WTC11 (cell line): ENCODE data around the gene ABRAXAS1. TPM values are rescaled to one million over a fixed set of nuclear protein-coding genes. Genes with fewer than 3 reads are reported as not detected.

ENCODE experiments used
- ATAC-seq: fragments of 200-7000 bp; cut with Tn5 transposase; 2 replicates; pipeline ENCODE4 v1.10.0; 2021; ENCODE audit warnings: mild to moderate bottlenecking, moderate library complexity
- CTCF ChIA-PET: fragments of 300-600 bp; sonication (Branson Sonifier 250); formaldehyde crosslinking; loops from one replicate; lab custom pipeline; 2021; ENCODE audit warnings: antibody characterized with exemption; lab: Charles Lee
- POLR2A ChIA-PET: fragments of 350-600 bp; sonication (Branson Sonifier 250); formaldehyde crosslinking; loops from one replicate; lab custom pipeline; 2021; ENCODE audit warnings: antibody characterized with exemption; lab: Charles Lee
- DNase-seq: peaks from one replicate; pipeline ENCODE4 v3.0.0; 2021; ENCODE audit warnings: low spot score
- H3K27ac Mint-ChIP-seq: 2 replicates; pipeline ENCODE4 v1.8.0; 2021; ENCODE audit warnings: mixed read lengths
- H3K27me3 Mint-ChIP-seq: 2 replicates; pipeline ENCODE4 v1.8.0; 2021; ENCODE audit warnings: low read depth, mild to moderate bottlenecking, moderate library complexity, mixed read lengths
- H3K36me3 Mint-ChIP-seq: 2 replicates; pipeline ENCODE4 v1.8.0; 2021; ENCODE audit warnings: mixed read lengths
- H3K4me1 Mint-ChIP-seq: 2 replicates; pipeline ENCODE4 v1.8.0; 2022; ENCODE audit warnings: mixed read lengths
- H3K4me3 Mint-ChIP-seq: 2 replicates; pipeline ENCODE4 v1.8.0; 2021; ENCODE audit warnings: mild to moderate bottlenecking, moderate library complexity, mixed read lengths
- H3K9me3 Mint-ChIP-seq: 2 replicates; pipeline ENCODE4 v1.8.0; 2021; ENCODE audit warnings: mixed read lengths
- ATF1 ChIP-seq: sonication (generic); formaldehyde crosslinking; IDR thresholded peaks from 2 replicates; pipeline ENCODE4 v1.8.1; 2023; ENCODE audit warnings: mild to moderate bottlenecking, moderate library complexity, missing genetic modification reagents
- CREB1 ChIP-seq: sonication (generic); formaldehyde crosslinking; IDR thresholded peaks from 2 replicates; pipeline ENCODE4 v1.8.0; 2023; ENCODE audit warnings: mild to moderate bottlenecking, missing genetic modification reagents
- ELF4 ChIP-seq: sonication (generic); formaldehyde crosslinking; IDR thresholded peaks from 2 replicates; pipeline ENCODE4 v1.8.1; 2022; ENCODE audit warnings: low read depth, mild to moderate bottlenecking, moderate library complexity, missing genetic modification reagents
- FOXK1 ChIP-seq: sonication (generic); formaldehyde crosslinking; IDR thresholded peaks from 2 replicates; pipeline ENCODE4 v1.8.0; 2022; ENCODE audit warnings: mild to moderate bottlenecking, moderate library complexity, missing genetic modification reagents
- FOXP1 ChIP-seq: sonication (generic); formaldehyde crosslinking; IDR thresholded peaks from 2 replicates; pipeline ENCODE4 v1.8.0; 2022; ENCODE audit warnings: missing genetic modification reagents, mild to moderate bottlenecking, moderate library complexity, borderline replicate concordance
- HMGA2 ChIP-seq: fragments of 250-450 bp; sonication (Bioruptor Pico); IDR thresholded peaks from 2 replicates; pipeline ENCODE4 v1.4.0; 2021; ENCODE audit warnings: mild to moderate bottlenecking, moderate library complexity
- IRF2 ChIP-seq: sonication (generic); formaldehyde crosslinking; IDR thresholded peaks from 2 replicates; pipeline ENCODE4 v1.8.0; 2022; ENCODE audit warnings: low read depth, missing genetic modification reagents, borderline replicate concordance
- NFATC4 ChIP-seq: fragments of 250-450 bp; sonication (Bioruptor Pico); IDR thresholded peaks from 2 replicates; pipeline ENCODE4 v1.9.0; 2021; ENCODE audit warnings: mild to moderate bottlenecking
- NR1H2 ChIP-seq: sonication (generic); formaldehyde crosslinking; IDR thresholded peaks from 2 replicates; pipeline ENCODE4 v1.9.0; 2021; ENCODE audit warnings: mild to moderate bottlenecking, moderate library complexity, missing genetic modification reagents
- SMAD3 ChIP-seq: sonication (generic); formaldehyde crosslinking; IDR thresholded peaks from 2 replicates; pipeline ENCODE4 v1.8.0; 2022; ENCODE audit warnings: missing genetic modification reagents, mild to moderate bottlenecking, borderline replicate concordance
- SMAD4 ChIP-seq: sonication (generic); formaldehyde crosslinking; IDR thresholded peaks from 2 replicates; pipeline ENCODE4 v1.8.0; 2022; ENCODE audit warnings: mild to moderate bottlenecking, missing genetic modification reagents
- ZNF138 ChIP-seq: sonication (generic); formaldehyde crosslinking; conservative IDR thresholded peaks from 2 replicates; pipeline ENCODE4 v1.8.1; 2022; ENCODE audit warnings: mild to moderate bottlenecking, moderate library complexity, missing genetic modification reagents
- ZNF219 ChIP-seq: sonication (generic); formaldehyde crosslinking; IDR thresholded peaks from 2 replicates; pipeline ENCODE4 v1.8.0; 2023; ENCODE audit warnings: missing genetic modification reagents, mild to moderate bottlenecking, borderline replicate concordance
- ZNF416 ChIP-seq: fragments of 250-450 bp; sonication (Bioruptor Pico); IDR thresholded peaks from 2 replicates; pipeline ENCODE4 v1.9.0; 2021; ENCODE audit warnings: mild to moderate bottlenecking, inconsistent platforms
- ZNF671 ChIP-seq: fragments of 250-450 bp; sonication (Bioruptor Pico); IDR thresholded peaks from 2 replicates; pipeline ENCODE4 v1.8.0; 2021; ENCODE audit warnings: mild to moderate bottlenecking
- total RNA-seq: library from RNA; stranded (reverse); gene quantifications from 3 replicates; pipeline ENCODE4 v1.2.3, GENCODE V29; 2021
- TF ChIP-seq, protein P1 (sequence below): sonication (generic); formaldehyde crosslinking; IDR thresholded peaks from 2 replicates; pipeline ENCODE4 v1.8.1; 2022; ENCODE audit warnings: mild to moderate bottlenecking, moderate library complexity, missing genetic modification reagents
- TF ChIP-seq, protein P2 (sequence below): sonication (generic); formaldehyde crosslinking; IDR thresholded peaks from 2 replicates; pipeline ENCODE4 v1.8.1; 2023; ENCODE audit warnings: mild to moderate bottlenecking, missing genetic modification reagents, borderline replicate concordance
- TF ChIP-seq, protein P3 (sequence below): sonication (generic); formaldehyde crosslinking; IDR thresholded peaks from 2 replicates; pipeline ENCODE4 v1.8.0; 2022; ENCODE audit warnings: mild to moderate bottlenecking, missing genetic modification reagents
- TF ChIP-seq, protein P4 (sequence below): sonication (generic); formaldehyde crosslinking; conservative IDR thresholded peaks from 2 replicates; pipeline ENCODE4 v1.8.1; 2023; ENCODE audit warnings: mild to moderate bottlenecking, low read depth, missing genetic modification reagents, moderate library complexity
- TF ChIP-seq, protein P5 (sequence below): sonication (generic); formaldehyde crosslinking; IDR thresholded peaks from 2 replicates; pipeline ENCODE4 v1.8.1; 2022; ENCODE audit warnings: low read depth, missing genetic modification reagents, borderline replicate concordance
- TF ChIP-seq, protein P6 (sequence below): sonication (generic); formaldehyde crosslinking; IDR thresholded peaks from 2 replicates; pipeline ENCODE4 v1.8.1; 2023; ENCODE audit warnings: mild to moderate bottlenecking, missing genetic modification reagents
- TF ChIP-seq, protein P7 (sequence below): fragments of 250-450 bp; sonication (Bioruptor Pico); IDR thresholded peaks from 2 replicates; pipeline ENCODE4 v1.9.0; 2021; ENCODE audit warnings: moderate library complexity, mild to moderate bottlenecking, inconsistent platforms, borderline replicate concordance

Gene ABRAXAS1
- total RNA-seq, 1 experiment from 2014 or later: 26.3 TPM

DNA sequence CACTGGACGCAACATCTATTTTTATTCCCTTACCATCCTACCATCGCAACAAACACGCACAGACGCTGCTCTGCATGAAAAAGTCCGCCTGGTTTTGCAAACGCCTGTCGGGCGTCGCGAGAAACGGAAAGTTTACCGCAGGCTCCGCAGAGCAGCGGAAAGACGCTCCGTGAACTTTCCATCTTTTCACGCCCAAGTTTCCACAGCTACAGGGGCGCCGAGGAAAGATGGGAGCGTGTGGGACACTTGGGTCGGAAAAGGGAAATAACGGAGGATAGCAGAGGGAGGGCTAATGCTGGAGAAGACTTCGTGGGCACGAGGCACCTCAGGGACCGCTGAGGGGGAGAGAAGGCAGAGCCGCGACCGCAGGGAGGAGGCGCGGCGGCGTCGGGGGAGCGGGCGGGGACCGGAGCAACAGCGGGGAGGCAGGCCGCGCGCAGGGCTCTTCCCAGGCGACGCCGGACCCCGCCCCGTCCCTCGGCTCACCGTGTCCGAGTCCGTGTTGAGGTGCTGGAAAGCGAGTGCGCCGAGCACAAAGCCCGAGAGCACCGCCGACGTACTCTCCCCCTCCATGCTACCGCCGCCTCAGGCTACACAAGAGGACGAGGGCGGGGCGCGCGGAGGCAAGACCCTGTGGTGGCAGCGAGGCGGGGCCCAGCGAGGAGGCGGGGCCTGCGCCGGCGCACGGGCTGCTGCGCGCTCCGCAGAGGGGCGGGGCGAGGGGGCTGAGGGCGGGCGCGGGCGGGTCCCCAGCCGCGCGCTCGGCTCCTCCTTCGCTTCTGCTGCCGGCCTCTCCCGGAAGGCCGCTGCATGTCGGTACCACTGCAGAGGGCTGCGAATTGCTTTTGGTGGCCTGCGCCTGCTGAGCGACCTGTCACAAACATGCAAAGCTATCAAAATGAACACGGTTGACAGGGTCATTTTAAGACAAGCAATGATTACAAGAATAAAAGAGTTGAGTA, at the start of gene ABRAXAS1 (continued):
- TF ChIP-seq, protein P1, sequence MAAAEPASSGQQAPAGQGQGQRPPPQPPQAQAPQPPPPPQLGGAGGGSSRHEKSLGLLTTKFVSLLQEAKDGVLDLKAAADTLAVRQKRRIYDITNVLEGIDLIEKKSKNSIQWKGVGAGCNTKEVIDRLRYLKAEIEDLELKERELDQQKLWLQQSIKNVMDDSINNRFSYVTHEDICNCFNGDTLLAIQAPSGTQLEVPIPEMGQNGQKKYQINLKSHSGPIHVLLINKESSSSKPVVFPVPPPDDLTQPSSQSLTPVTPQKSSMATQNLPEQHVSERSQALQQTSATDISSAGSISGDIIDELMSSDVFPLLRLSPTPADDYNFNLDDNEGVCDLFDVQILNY (CRISPR knock-in tag): peak; percentile 77; the same call in 1 of the 2 replicates
- peak; percentile 66; the same call in 1 of the 2 replicates for TF ChIP-seq IRF2 (CRISPR knock-in tag)

DNA sequence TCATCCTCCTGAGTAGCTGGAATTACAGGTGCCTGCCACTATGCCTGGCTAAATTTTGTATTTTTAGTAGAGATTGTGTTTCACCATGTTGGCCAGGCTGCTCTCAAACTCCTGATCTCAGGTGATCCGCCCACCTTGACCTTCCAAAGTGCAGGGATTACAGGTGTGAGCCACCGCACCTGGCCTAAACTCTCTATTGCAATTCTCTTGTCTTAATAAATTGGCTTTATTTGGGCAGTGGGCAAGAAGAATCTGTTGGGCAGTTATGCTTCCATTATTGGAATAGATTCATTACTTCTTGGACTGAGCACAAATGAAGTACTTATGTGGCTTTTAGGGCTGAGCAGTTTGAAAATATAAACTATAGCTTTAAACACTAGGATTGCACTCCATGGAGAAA, 42.8 kb upstream of the ABRAXAS1 start:
- no peak for ATAC-seq
- no peak overlapping the region for H3K4me3 Mint-ChIP-seq

More for the DNA sequence above, 42.8 kb upstream of the ABRAXAS1 start:
- Mint-ChIP-seq H3K27ac (no peak overlapping the region), H3K4me1 (peaks cover 2% of the 10 kb centered on the region; the same call in 1 of the 2 replicates), H3K9me3 (peaks cover 27% of the 10 kb centered on the region), H3K27me3 (peaks cover 8% of the 10 kb centered on the region), H3K36me3 (peaks cover 13% of the 10 kb centered on the region)
- CTCF ChIA-PET: no interaction called here
- TF ChIP-seq ELF4 (CRISPR knock-in tag) (no peak), ZNF219 (CRISPR knock-in tag) (no peak), ZNF416 (CRISPR knock-in tag) (no peak), SMAD4 (no peak), NFATC4 (CRISPR knock-in tag) (no peak), FOXK1 (CRISPR knock-in tag) (no peak), ZNF138 (CRISPR knock-in tag) (no peak), ZNF671 (CRISPR knock-in tag) (no peak), HMGA2 (CRISPR knock-in tag) (no peak), CREB1 (CRISPR knock-in tag) (no peak), FOXP1 (CRISPR knock-in tag) (no peak), ATF1 (CRISPR knock-in tag) (no peak), NR1H2 (CRISPR knock-in tag) (no peak), SMAD3 (CRISPR knock-in tag) (no peak)
- TF ChIP-seq, protein P2, sequence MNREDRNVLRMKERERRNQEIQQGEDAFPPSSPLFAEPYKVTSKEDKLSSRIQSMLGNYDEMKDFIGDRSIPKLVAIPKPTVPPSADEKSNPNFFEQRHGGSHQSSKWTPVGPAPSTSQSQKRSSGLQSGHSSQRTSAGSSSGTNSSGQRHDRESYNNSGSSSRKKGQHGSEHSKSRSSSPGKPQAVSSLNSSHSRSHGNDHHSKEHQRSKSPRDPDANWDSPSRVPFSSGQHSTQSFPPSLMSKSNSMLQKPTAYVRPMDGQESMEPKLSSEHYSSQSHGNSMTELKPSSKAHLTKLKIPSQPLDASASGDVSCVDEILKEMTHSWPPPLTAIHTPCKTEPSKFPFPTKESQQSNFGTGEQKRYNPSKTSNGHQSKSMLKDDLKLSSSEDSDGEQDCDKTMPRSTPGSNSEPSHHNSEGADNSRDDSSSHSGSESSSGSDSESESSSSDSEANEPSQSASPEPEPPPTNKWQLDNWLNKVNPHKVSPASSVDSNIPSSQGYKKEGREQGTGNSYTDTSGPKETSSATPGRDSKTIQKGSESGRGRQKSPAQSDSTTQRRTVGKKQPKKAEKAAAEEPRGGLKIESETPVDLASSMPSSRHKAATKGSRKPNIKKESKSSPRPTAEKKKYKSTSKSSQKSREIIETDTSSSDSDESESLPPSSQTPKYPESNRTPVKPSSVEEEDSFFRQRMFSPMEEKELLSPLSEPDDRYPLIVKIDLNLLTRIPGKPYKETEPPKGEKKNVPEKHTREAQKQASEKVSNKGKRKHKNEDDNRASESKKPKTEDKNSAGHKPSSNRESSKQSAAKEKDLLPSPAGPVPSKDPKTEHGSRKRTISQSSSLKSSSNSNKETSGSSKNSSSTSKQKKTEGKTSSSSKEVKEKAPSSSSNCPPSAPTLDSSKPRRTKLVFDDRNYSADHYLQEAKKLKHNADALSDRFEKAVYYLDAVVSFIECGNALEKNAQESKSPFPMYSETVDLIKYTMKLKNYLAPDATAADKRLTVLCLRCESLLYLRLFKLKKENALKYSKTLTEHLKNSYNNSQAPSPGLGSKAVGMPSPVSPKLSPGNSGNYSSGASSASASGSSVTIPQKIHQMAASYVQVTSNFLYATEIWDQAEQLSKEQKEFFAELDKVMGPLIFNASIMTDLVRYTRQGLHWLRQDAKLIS (CRISPR knock-in tag): no peak
- TF ChIP-seq, protein P3, sequence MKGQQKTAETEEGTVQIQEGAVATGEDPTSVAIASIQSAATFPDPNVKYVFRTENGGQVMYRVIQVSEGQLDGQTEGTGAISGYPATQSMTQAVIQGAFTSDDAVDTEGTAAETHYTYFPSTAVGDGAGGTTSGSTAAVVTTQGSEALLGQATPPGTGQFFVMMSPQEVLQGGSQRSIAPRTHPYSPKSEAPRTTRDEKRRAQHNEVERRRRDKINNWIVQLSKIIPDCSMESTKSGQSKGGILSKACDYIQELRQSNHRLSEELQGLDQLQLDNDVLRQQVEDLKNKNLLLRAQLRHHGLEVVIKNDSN: no peak
- TF ChIP-seq, protein P4, sequence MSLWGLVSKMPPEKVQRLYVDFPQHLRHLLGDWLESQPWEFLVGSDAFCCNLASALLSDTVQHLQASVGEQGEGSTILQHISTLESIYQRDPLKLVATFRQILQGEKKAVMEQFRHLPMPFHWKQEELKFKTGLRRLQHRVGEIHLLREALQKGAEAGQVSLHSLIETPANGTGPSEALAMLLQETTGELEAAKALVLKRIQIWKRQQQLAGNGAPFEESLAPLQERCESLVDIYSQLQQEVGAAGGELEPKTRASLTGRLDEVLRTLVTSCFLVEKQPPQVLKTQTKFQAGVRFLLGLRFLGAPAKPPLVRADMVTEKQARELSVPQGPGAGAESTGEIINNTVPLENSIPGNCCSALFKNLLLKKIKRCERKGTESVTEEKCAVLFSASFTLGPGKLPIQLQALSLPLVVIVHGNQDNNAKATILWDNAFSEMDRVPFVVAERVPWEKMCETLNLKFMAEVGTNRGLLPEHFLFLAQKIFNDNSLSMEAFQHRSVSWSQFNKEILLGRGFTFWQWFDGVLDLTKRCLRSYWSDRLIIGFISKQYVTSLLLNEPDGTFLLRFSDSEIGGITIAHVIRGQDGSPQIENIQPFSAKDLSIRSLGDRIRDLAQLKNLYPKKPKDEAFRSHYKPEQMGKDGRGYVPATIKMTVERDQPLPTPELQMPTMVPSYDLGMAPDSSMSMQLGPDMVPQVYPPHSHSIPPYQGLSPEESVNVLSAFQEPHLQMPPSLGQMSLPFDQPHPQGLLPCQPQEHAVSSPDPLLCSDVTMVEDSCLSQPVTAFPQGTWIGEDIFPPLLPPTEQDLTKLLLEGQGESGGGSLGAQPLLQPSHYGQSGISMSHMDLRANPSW (CRISPR knock-in tag): no peak
- TF ChIP-seq, protein P5, sequence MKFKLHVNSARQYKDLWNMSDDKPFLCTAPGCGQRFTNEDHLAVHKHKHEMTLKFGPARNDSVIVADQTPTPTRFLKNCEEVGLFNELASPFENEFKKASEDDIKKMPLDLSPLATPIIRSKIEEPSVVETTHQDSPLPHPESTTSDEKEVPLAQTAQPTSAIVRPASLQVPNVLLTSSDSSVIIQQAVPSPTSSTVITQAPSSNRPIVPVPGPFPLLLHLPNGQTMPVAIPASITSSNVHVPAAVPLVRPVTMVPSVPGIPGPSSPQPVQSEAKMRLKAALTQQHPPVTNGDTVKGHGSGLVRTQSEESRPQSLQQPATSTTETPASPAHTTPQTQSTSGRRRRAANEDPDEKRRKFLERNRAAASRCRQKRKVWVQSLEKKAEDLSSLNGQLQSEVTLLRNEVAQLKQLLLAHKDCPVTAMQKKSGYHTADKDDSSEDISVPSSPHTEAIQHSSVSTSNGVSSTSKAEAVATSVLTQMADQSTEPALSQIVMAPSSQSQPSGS (CRISPR knock-in tag): no peak
- TF ChIP-seq, protein P6, sequence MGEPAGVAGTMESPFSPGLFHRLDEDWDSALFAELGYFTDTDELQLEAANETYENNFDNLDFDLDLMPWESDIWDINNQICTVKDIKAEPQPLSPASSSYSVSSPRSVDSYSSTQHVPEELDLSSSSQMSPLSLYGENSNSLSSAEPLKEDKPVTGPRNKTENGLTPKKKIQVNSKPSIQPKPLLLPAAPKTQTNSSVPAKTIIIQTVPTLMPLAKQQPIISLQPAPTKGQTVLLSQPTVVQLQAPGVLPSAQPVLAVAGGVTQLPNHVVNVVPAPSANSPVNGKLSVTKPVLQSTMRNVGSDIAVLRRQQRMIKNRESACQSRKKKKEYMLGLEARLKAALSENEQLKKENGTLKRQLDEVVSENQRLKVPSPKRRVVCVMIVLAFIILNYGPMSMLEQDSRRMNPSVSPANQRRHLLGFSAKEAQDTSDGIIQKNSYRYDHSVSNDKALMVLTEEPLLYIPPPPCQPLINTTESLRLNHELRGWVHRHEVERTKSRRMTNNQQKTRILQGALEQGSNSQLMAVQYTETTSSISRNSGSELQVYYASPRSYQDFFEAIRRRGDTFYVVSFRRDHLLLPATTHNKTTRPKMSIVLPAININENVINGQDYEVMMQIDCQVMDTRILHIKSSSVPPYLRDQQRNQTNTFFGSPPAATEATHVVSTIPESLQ (CRISPR knock-in tag): no peak
- TF ChIP-seq, protein P7, sequence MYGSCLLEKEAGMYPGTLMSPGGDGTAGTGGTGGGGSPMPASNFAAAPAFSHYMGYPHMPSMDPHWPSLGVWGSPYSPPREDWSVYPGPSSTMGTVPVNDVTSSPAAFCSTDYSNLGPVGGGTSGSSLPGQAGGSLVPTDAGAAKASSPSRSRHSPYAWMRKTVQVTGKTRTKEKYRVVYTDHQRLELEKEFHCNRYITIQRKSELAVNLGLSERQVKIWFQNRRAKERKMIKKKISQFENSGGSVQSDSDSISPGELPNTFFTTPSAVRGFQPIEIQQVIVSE (CRISPR knock-in tag): no peak
- no peak for DNase-seq
- POLR2A ChIA-PET: no interaction called here
